Measurements from ENCODE around the gene SPATA2.

Gene SPATA2

GRCh38 chr20:49859807-49860206, 55.5 kb downstream of the SPATA2 start:
- H3K4me1 ChIP-seq (ENCODE audit: control insufficient read depth in 5 of 5, insufficient read depth in 5 of 5, low read length in 5 of 5): no peaks in the 10 kb centered on the region
- no peaks in the 10 kb centered on the region for H3K27me3 ChIP-seq (ENCODE audit: control insufficient read depth in 5 of 5, insufficient read depth in 4 of 5, low read length in 5 of 5)
- H3K4me3 ChIP-seq (ENCODE audit: low read depth in 1 of 5, low read length in 5 of 5): no peak overlapping the region
- no peak overlapping the region for H3K9ac ChIP-seq (ENCODE audit: low read length in 5 of 5)
- no peak overlapping the region for H3K27ac ChIP-seq (ENCODE audit: low read depth, low read length)
- H3K36me3 ChIP-seq (ENCODE audit: control insufficient read depth in 5 of 5, insufficient read depth in 5 of 5, low read length in 5 of 5): peaks cover 21 to 61% (median 40%) of the 10 kb centered on the region in 5 donors
- H3K9me3 ChIP-seq (ENCODE audit: control insufficient read depth in 5 of 5, low read length in 5 of 5): no peaks in the 10 kb centered on the region

DNA sequence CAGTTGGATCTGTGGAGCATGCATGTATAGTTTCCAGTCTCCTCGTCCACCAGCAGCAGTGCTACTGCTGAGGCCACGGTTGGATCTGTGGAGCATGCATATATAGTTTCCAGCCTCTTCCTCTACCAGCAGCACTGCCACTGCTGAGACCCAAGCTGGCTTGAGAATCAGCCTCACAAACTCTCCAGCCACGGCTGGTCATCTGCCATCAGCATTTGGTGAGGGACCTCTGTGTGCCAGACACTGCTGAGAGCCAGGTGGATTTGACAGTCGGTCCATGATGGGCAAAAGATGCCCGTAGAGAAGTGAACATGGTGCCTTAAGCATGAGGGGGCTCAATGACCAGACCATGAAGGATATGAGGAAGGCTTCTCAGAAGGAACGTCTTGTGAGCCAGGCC, 56.3 kb downstream of the SPATA2 start:
- Histone ChIP-seq H3K9me3 (ENCODE audit: control insufficient read depth in 5 of 5, low read length in 5 of 5) (no peaks in the 10 kb centered on the region), H3K9ac (ENCODE audit: low read length in 5 of 5) (no peak overlapping the region), H3K4me3 (ENCODE audit: low read depth in 1 of 5, low read length in 5 of 5) (no peak overlapping the region), H3K27ac (ENCODE audit: low read depth, low read length) (no peak overlapping the region), H3K27me3 (ENCODE audit: control insufficient read depth in 5 of 5, insufficient read depth in 4 of 5, low read length in 5 of 5) (no peaks in the 10 kb centered on the region), H3K4me1 (ENCODE audit: control insufficient read depth in 5 of 5, insufficient read depth in 5 of 5, low read length in 5 of 5) (no peaks in the 10 kb centered on the region), H3K36me3 (ENCODE audit: control insufficient read depth in 5 of 5, insufficient read depth in 5 of 5, low read length in 5 of 5) (peaks cover 17 to 63% (median 40%) of the 10 kb centered on the region in 5 donors)

DNA sequence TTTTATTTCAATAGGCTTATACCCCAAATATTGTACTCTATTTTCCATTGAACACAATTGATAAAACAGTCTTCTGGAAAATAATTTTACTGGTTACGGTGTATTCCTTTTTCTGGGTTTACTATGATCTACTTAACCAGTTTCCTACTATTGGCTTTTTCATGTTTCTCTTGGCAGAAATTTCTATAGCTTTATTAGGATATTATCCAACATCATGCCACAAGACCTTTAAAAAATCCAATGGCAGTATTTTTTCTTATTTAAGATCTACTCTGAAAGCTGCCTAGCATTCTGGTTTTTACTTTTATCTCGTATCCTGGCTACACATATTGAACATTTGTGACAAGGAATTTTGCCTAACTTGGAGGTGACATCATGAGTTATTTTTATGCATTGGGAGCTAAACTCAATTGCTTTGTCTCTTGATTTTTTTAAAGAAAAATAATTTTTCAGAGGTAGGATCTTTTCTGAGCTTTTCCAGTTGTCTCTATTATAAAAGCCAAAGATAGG, 57.2 kb downstream of the SPATA2 start:
- no peaks in the 10 kb centered on the region for H3K27me3 ChIP-seq (ENCODE audit: control insufficient read depth in 5 of 5, insufficient read depth in 4 of 5, low read length in 5 of 5)
- no peaks in the 10 kb centered on the region for H3K4me1 ChIP-seq (ENCODE audit: control insufficient read depth in 5 of 5, insufficient read depth in 5 of 5, low read length in 5 of 5)
- H3K9me3 ChIP-seq (ENCODE audit: control insufficient read depth in 5 of 5, low read length in 5 of 5): no peaks in the 10 kb centered on the region
- no peak overlapping the region for H3K9ac ChIP-seq (ENCODE audit: low read length in 5 of 5)
- H3K27ac ChIP-seq (ENCODE audit: low read depth, low read length): no peak overlapping the region
- H3K4me3 ChIP-seq (ENCODE audit: low read depth in 1 of 5, low read length in 5 of 5): no peak overlapping the region
- H3K36me3 ChIP-seq (ENCODE audit: control insufficient read depth in 5 of 5, insufficient read depth in 5 of 5, low read length in 5 of 5): peaks cover 16 to 72% (median 49%) of the 10 kb centered on the region in 5 donors

DNA sequence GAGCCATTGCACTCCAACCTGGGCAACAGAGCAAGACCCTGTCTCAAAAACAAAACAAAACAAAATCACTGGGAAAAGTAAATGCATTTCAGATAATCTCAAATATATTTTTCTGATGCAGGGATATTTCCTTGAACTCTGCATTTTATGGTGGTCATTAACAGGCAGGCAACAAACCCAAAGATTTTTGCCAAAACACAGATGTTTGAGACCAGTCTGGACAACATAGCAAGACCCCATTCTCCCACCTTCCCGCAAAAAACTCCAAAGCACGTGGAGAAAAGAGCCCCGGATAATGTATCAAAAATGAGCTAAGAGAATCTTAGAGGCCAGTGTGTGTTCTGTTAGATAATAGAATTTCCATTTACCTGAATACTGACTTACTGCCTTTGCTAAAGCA, 58.4 kb downstream of the SPATA2 start:
- peaks cover under 1 to 4% (median 2%) of the 10 kb centered on the region in 5 donors for H3K4me1 ChIP-seq (ENCODE audit: control insufficient read depth in 5 of 5, insufficient read depth in 5 of 5, low read length in 5 of 5)
- no peaks in the 10 kb centered on the region for H3K27me3 ChIP-seq (ENCODE audit: control insufficient read depth in 5 of 5, insufficient read depth in 4 of 5, low read length in 5 of 5)
- no peak overlapping the region for H3K4me3 ChIP-seq (ENCODE audit: low read depth in 1 of 5, low read length in 5 of 5)
- H3K9me3 ChIP-seq (ENCODE audit: control insufficient read depth in 5 of 5, low read length in 5 of 5): no peaks in the 10 kb centered on the region
- no peak overlapping the region for H3K27ac ChIP-seq (ENCODE audit: low read depth, low read length)
- no peak overlapping the region for H3K9ac ChIP-seq (ENCODE audit: low read length in 5 of 5)
- peaks cover 10 to 75% (median 49%) of the 10 kb centered on the region in 5 donors for H3K36me3 ChIP-seq (ENCODE audit: control insufficient read depth in 5 of 5, insufficient read depth in 5 of 5, low read length in 5 of 5)

GRCh38 chr20:49854190-49854875, 61.0 kb downstream of the SPATA2 start:
- no peak overlapping the region for H3K9ac ChIP-seq (ENCODE audit: low read length in 5 of 5)
- H3K4me3 ChIP-seq (ENCODE audit: low read depth in 1 of 5, low read length in 5 of 5): no peak overlapping the region
- H3K27ac ChIP-seq (ENCODE audit: low read depth, low read length): no peak overlapping the region
- H3K27me3 ChIP-seq (ENCODE audit: control insufficient read depth in 5 of 5, insufficient read depth in 4 of 5, low read length in 5 of 5): no peaks in the 10 kb centered on the region
- H3K36me3 ChIP-seq (ENCODE audit: control insufficient read depth in 5 of 5, insufficient read depth in 5 of 5, low read length in 5 of 5): peaks cover 15 to 67% (median 47%) of the 10 kb centered on the region in 5 donors
- H3K9me3 ChIP-seq (ENCODE audit: control insufficient read depth in 5 of 5, low read length in 5 of 5): no peaks in the 10 kb centered on the region
- H3K4me1 ChIP-seq (ENCODE audit: control insufficient read depth in 5 of 5, insufficient read depth in 5 of 5, low read length in 5 of 5): peaks cover 9 to 17% (median 14%) of the 10 kb centered on the region in 5 donors

DNA sequence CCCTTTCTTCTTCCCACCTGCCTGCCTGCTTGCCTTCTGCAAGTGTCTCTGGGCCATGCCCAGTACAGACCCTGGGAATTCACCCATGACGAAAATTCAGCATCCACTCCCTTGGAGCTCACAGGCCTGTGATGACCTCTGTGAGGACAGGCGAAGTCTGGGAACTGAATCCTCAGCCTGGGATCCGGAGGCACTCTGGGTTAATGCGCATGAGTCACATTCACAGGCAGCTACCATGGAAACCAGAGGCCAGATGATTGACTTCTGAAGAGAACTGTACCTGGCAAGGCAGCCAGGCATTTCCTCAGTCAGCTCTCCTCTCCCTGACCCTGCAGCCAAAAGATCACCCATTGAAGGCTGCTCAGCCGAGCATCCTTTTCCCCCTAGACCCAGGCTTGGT, 61.7 kb downstream of the SPATA2 start:
- Histone ChIP-seq H3K4me1 (ENCODE audit: control insufficient read depth in 5 of 5, insufficient read depth in 5 of 5, low read length in 5 of 5) (peaks cover 9 to 17% (median 14%) of the 10 kb centered on the region in 5 donors), H3K36me3 (ENCODE audit: control insufficient read depth in 5 of 5, insufficient read depth in 5 of 5, low read length in 5 of 5) (peaks cover 15 to 68% (median 47%) of the 10 kb centered on the region in 5 donors), H3K9ac (ENCODE audit: low read length in 5 of 5) (no peak overlapping the region), H3K4me3 (ENCODE audit: low read depth in 1 of 5, low read length in 5 of 5) (no peak overlapping the region), H3K27me3 (ENCODE audit: control insufficient read depth in 5 of 5, insufficient read depth in 4 of 5, low read length in 5 of 5) (no peaks in the 10 kb centered on the region), H3K27ac (ENCODE audit: low read depth, low read length) (no peak overlapping the region), H3K9me3 (ENCODE audit: control insufficient read depth in 5 of 5, low read length in 5 of 5) (no peaks in the 10 kb centered on the region)

Measured in subcutaneous abdominal adipose tissue (tissue), 5 donors.